Breast epithelium (tissue), 3 donors: ENCODE data around the gene MUC5AC.

Experiments used
- POLR2AphosphoS5 ChIP-seq, 3 donors: sonication (generic); formaldehyde crosslinking; IDR thresholded peaks; one replicate each; pipeline ENCODE4 v1.6.1; 2017; ENCODE audit warnings: antibody characterized with exemption in 3 of 3
- TF ChIP-seq, protein P1 (sequence below), 3 donors: fragments of 450-650 bp; IDR thresholded peaks; one replicate each; pipeline ENCODE4 v1.5.1; 2016 to 2017; ENCODE audit warnings: antibody characterized with exemption in 3 of 3, mild to moderate bottlenecking in 3 of 3, moderate library complexity in 3 of 3

DNA sequence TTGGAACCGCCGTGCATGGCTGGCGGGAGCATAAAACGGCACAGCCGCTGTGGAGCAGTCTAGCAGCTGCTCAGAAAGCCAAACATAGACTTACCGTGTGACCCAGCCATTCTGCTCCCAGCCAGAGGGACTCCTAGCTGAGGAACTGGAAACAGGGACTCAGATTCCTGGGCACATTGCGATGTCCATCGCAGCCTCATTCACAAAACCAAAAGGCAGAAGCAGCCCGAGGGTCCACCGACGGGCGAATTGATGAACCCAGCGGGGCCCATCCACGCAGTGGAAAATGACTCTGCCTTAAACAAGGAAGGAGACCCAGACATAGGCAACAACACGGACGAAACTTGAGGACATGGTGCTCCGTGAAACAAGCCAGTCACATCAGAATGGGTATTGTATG, 59.4 kb downstream of the MUC5AC start:
- no peak for TF ChIP-seq POLR2AphosphoS5 (IDR thresholded peaks at IDR 0.05)
- TF ChIP-seq, protein P1, sequence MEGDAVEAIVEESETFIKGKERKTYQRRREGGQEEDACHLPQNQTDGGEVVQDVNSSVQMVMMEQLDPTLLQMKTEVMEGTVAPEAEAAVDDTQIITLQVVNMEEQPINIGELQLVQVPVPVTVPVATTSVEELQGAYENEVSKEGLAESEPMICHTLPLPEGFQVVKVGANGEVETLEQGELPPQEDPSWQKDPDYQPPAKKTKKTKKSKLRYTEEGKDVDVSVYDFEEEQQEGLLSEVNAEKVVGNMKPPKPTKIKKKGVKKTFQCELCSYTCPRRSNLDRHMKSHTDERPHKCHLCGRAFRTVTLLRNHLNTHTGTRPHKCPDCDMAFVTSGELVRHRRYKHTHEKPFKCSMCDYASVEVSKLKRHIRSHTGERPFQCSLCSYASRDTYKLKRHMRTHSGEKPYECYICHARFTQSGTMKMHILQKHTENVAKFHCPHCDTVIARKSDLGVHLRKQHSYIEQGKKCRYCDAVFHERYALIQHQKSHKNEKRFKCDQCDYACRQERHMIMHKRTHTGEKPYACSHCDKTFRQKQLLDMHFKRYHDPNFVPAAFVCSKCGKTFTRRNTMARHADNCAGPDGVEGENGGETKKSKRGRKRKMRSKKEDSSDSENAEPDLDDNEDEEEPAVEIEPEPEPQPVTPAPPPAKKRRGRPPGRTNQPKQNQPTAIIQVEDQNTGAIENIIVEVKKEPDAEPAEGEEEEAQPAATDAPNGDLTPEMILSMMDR (IDR thresholded peaks at IDR 0.05) = no peak
